HCT116 (cell line): Measurements from ENCODE around the gene GPS2. TPM values are rescaled to one million over a fixed set of nuclear protein-coding genes. Genes with fewer than 3 reads are reported as not detected.
A peak's percentile ranks its signal among the peaks of the same experiment; 100 is the strongest.

Experiments
- ATAC-seq: fragments of 200-7000 bp; cut with Tn5 transposase; 2 replicates; pipeline ENCODE4 v1.9.1; 2020; ENCODE audit warnings: mild to moderate bottlenecking, moderate library complexity
- BruUV-seq: library from RNA; stranded (reverse); fragments of 400-500 nt; replicated peaks from 2 replicates; lab custom pipeline; 2021; lab: Mats Ljungman, UMichigan
- CTCF ChIA-PET: fragments of 300-600 bp; sonication (Branson Sonifier 250); formaldehyde crosslinking; loops from one replicate; lab custom pipeline; 2021; ENCODE audit warnings: antibody characterized with exemption; lab: Charles Lee
- POLR2A ChIA-PET: fragments of 300-600, 350-600 bp; sonication (Branson Sonifier 250); formaldehyde crosslinking; loops from one replicate; lab custom pipeline; 2021; ENCODE audit warnings: antibody characterized with exemption; lab: Charles Lee
- RAD21 ChIA-PET, 2 experiments: fragments of 300-600 bp; sonication (Branson Sonifier 250); formaldehyde crosslinking; loops; one replicate each; lab custom pipeline; 2023; ENCODE audit warnings: low total read pairs in 2 of 2; ENCODE audit not compliant: uncharacterized antibody in 2 of 2, unreplicated experiment in 2 of 2, low non-redundant PET in 1 of 2; lab: Charles Lee
- DNase-seq: peaks from one replicate; pipeline ENCODE4 v3.0.0-alpha.2; 2010; ENCODE audit warnings: low read depth, low spot score
- H2AFZ ChIP-seq: fragments of 200-600 bp; shearing (Covaris generic), sonication (generic); 2 replicates; pipeline ENCODE4 v1.6.1; 2017; ENCODE audit warnings: low read depth, mixed run types, mixed read lengths, antibody characterized with exemption, low read length; ENCODE audit not compliant: poor library complexity, severe bottlenecking
- H3K27ac ChIP-seq: 2 replicates; pipeline ENCODE4 v1.5.1; 2012; ENCODE audit warnings: low read depth, low read length
- H3K27me3 ChIP-seq: fragments of 200-600 bp; sonication (generic); 2 replicates; pipeline ENCODE4 v1.6.1; 2016; ENCODE audit warnings: mixed run types, low read length, mixed read lengths; ENCODE audit not compliant: insufficient read depth
- H3K36me3 ChIP-seq, 2 experiments: fragments of 200-500 bp in 1 of 2; fragments of 200-600 bp in 1 of 2; sonication (Bioruptor generic) in 1 of 2; sonication (generic) in 1 of 2; 2 replicates each; pipeline versions ENCODE4 v1.5.1 to v1.6.1; 2014 to 2016; ENCODE audit warnings: low read length in 2 of 2, inconsistent platforms in 1 of 2, mixed read lengths in 1 of 2, mixed run types in 1 of 2; ENCODE audit not compliant: insufficient read depth in 2 of 2, control insufficient read depth in 1 of 2
- H3K4me1 ChIP-seq, 2 experiments: fragments of 200-600 bp in 1 of 2; sonication (generic) in 1 of 2; 2 replicates each; pipeline versions ENCODE4 v1.5.1 to v1.6.1; 2012 to 2017; ENCODE audit warnings: low read length in 2 of 2, inconsistent platforms in 1 of 2, mild to moderate bottlenecking in 1 of 2, mixed read lengths in 1 of 2, mixed run types in 1 of 2, moderate library complexity in 1 of 2; ENCODE audit not compliant: insufficient read depth in 2 of 2, control insufficient read depth in 1 of 2
- H3K4me2 ChIP-seq: fragments of 200-600 bp; sonication (generic); 2 replicates; pipeline ENCODE4 v1.6.1; 2017; ENCODE audit warnings: mixed run types, low read length, mixed read lengths
- H3K4me3 ChIP-seq, 2 experiments: fragments of 200-600 bp in 1 of 2; sonication (generic) in 1 of 2; replicated peaks in 1 of 2; 2 replicates each; pipeline ENCODE4 v1.5.1; 2011 to 2016; ENCODE audit warnings: low read length in 2 of 2, control low read depth in 1 of 2, low read depth in 1 of 2, mild to moderate bottlenecking in 1 of 2, mixed read lengths in 1 of 2, mixed run types in 1 of 2
- H3K79me2 ChIP-seq: fragments of 200-600 bp; sonication (generic); 2 replicates; pipeline ENCODE4 v1.6.1; 2017; ENCODE audit warnings: mild to moderate bottlenecking, mixed run types, low read length, moderate library complexity, mixed read lengths; ENCODE audit not compliant: insufficient read depth
- H3K9ac ChIP-seq: fragments of 200-600 bp; sonication (generic); 2 replicates; pipeline ENCODE4 v1.6.1; 2016; ENCODE audit warnings: low read length, mixed read lengths
- H3K9me2 ChIP-seq: fragments of 200-600 bp; sonication (generic), shearing (Covaris generic); 2 replicates; pipeline ENCODE4 v1.6.1; 2017; ENCODE audit warnings: mixed run types, mild to moderate bottlenecking, moderate library complexity; ENCODE audit not compliant: insufficient read depth
- H3K9me3 ChIP-seq, 2 experiments: fragments of 200-500 bp in 1 of 2; fragments of 200-600 bp in 1 of 2; sonication (Bioruptor generic) in 1 of 2; sonication (generic) in 1 of 2; 2 replicates each; pipeline ENCODE4 v1.6.1; 2014 to 2017; ENCODE audit warnings: low read length in 2 of 2, mixed read lengths in 2 of 2, inconsistent platforms in 1 of 2, low read depth in 1 of 2, mild to moderate bottlenecking in 1 of 2, mixed run types in 1 of 2, moderate library complexity in 1 of 2; ENCODE audit not compliant: control insufficient read depth in 1 of 2, insufficient read depth in 1 of 2
- H4K20me1 ChIP-seq: fragments of 200-600 bp; sonication (generic), shearing (Covaris generic); 2 replicates; pipeline ENCODE4 v1.6.1; 2017; ENCODE audit warnings: mixed run types, mild to moderate bottlenecking, moderate library complexity; ENCODE audit not compliant: insufficient read depth
- CBX3 ChIP-seq: IDR thresholded peaks from 2 replicates; pipeline ENCODE4 v1.6.1; 2012; ENCODE audit warnings: low read depth
- CEBPB ChIP-seq: IDR thresholded peaks from 2 replicates; pipeline ENCODE4 v1.6.1; 2012; ENCODE audit warnings: low read depth
- ELF1 ChIP-seq: IDR thresholded peaks from 2 replicates; pipeline ENCODE4 v1.6.1; 2012; ENCODE audit warnings: low read depth, borderline replicate concordance
- EZH2 ChIP-seq: fragments of 200-600 bp; sonication (generic); IDR thresholded peaks from 2 replicates; pipeline ENCODE4 v1.6.1; 2017; ENCODE audit warnings: antibody characterized with exemption, mixed run types
- FOSL1 ChIP-seq: IDR thresholded peaks from 2 replicates; pipeline ENCODE4 v1.6.1; 2012; ENCODE audit warnings: low read depth
- POLR2A ChIP-seq: IDR thresholded peaks from 2 replicates; pipeline ENCODE4 v1.7.0; 2011; ENCODE audit warnings: borderline replicate concordance; ENCODE audit not compliant: insufficient read depth, insufficient read length; ENCODE audit errors: extremely low read depth
- POLR2AphosphoS5 ChIP-seq: IDR thresholded peaks from 2 replicates; pipeline ENCODE4 v1.6.1; 2011; ENCODE audit warnings: mild to moderate bottlenecking, low read depth, low read length, moderate library complexity
- RAD21 ChIP-seq: IDR thresholded peaks from 2 replicates; pipeline ENCODE4 v1.6.1; 2012; ENCODE audit warnings: low read depth, mild to moderate bottlenecking
- SP1 ChIP-seq: IDR thresholded peaks from 2 replicates; pipeline ENCODE4 v1.6.1; 2012; ENCODE audit warnings: low read depth
- SRF ChIP-seq: IDR thresholded peaks from 2 replicates; pipeline ENCODE4 v1.6.1; 2012; ENCODE audit warnings: low read depth
- TCF7L2 ChIP-seq: IDR thresholded peaks from 2 replicates; pipeline ENCODE4 v1.7.0; 2011; ENCODE audit warnings: borderline replicate concordance, inconsistent platforms; ENCODE audit not compliant: insufficient read depth, insufficient read length; ENCODE audit errors: extremely low read depth
- ZFX ChIP-seq: fragments of 450-650 bp; IDR thresholded peaks from 2 replicates; pipeline ENCODE4 v1.6.1; 2017
- ZNF274 ChIP-seq: fragments of 200-500 bp; sonication (Bioruptor generic); IDR thresholded peaks from 2 replicates; pipeline ENCODE4 v1.6.1; 2014; ENCODE audit warnings: mild to moderate bottlenecking, low read depth, low read length, inconsistent platforms
- intact Hi-C: fragments of 100-400 bp; cut with micrococcal nuclease; formaldehyde crosslinking; loops from 2 replicates; pipeline ENCODE4 v1.10.0; 2022
- total RNA-seq: library from RNA; stranded (reverse); gene quantifications from one replicate; pipeline ENCODE4 v1.2.1, GENCODE V29; 2021; ENCODE audit not compliant: unreplicated experiment
- TF ChIP-seq, protein P1 (sequence below), 3 experiments: fragments of 200-600 bp in 1 of 3; sonication (generic) in 1 of 3; IDR thresholded peaks in 2 of 3; conservative IDR thresholded peaks in 1 of 3; 2 replicates each; pipeline ENCODE4 v1.5.1; 2012 to 2017; ENCODE audit warnings: low read depth in 2 of 3, low read length in 2 of 3, antibody characterized with exemption in 1 of 3, borderline replicate concordance in 1 of 3, control low read depth in 1 of 3, mild to moderate bottlenecking in 1 of 3, mixed read lengths in 1 of 3, mixed run types in 1 of 3, moderate library complexity in 1 of 3; ENCODE audit not compliant: insufficient read depth in 1 of 3
- TF ChIP-seq, protein P2 (sequence below): IDR thresholded peaks from 2 replicates; pipeline ENCODE4 v1.6.1; 2011; ENCODE audit warnings: mild to moderate bottlenecking, low read length, moderate library complexity; ENCODE audit not compliant: insufficient replicate concordance; ENCODE audit errors: extremely low read depth
- TF ChIP-seq, protein P3 (sequence below): IDR thresholded peaks from 2 replicates; pipeline ENCODE4 v1.6.1; 2012

GPS2 gene
- total RNA-seq, 1 experiment from 2014 or later: 61.3 TPM

DNA sequence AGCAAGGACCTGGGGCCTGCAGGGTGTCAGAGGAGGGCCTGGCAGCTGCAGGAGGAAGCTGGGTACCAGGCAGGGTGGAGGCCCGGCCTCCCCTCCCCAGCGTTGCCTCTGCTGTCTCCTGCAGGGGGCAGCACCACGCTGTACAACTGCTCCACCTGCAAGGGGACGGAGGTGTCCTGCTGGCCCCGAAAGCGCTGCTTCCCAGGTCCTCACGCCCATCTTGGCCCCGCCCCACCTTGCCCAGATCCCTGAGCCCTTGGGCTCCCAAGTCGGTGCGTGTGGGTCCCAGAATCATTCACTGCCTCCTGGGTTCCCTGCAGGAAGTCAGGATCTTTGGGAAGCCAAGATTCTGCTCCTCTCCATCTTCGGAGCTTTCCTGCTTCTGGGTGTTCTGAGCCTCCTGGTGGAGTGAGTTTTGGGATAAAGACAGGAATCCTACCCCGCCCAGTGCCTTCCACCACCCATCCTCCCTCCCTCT is 41.0 kb upstream of the GPS2 start:
- RAD21 ChIA-PET: interaction anchor here in 1 of 2 experiments (0.7 to 2.0 kb wide), 4 partner anchors 47 to 204 kb away, joined by 3 to 6 read pairs (median 4); partner anchors contain the start of genes TMEM102 and TMEM256
- H2AFZ ChIP-seq: no peak overlapping the region

More for the DNA sequence above, 41.0 kb upstream of the GPS2 start:
- no peaks in the 10 kb centered on the region for H3K9me3 ChIP-seq
- peaks cover 23 to 50% of the 10 kb centered on the region in 2 experiments for H3K4me1 ChIP-seq
- H3K79me2 ChIP-seq: peaks cover 10% of the 10 kb centered on the region; the same call in 1 of the 2 replicates
- no peaks in the 10 kb centered on the region for H3K27me3 ChIP-seq
- H3K36me3 ChIP-seq: no peaks in the 10 kb centered on the region
- peak; percentile 67 for ATAC-seq
- POLR2A ChIA-PET: interaction anchor here (0.7 to 0.9 kb wide), 3 partner anchors 79 to 228 kb away, joined by 3 to 4 read pairs (median 3); partner anchors contain the start of genes MPDU1, POLR2A and TMEM102
- no peak overlapping the region for H3K9ac ChIP-seq
- H4K20me1 ChIP-seq: no peaks in the 10 kb centered on the region
- CTCF ChIA-PET: interaction anchor here (0.6 to 2.9 kb wide), 13 partner anchors 11 to 633 kb away, joined by 3 to 21 read pairs (median 4); partner anchors contain the start of genes NEURL4, SENP3, TMEM102 and TMEM256
- no peaks in the 10 kb centered on the region for H3K9me2 ChIP-seq
- TF ChIP-seq, protein P1, sequence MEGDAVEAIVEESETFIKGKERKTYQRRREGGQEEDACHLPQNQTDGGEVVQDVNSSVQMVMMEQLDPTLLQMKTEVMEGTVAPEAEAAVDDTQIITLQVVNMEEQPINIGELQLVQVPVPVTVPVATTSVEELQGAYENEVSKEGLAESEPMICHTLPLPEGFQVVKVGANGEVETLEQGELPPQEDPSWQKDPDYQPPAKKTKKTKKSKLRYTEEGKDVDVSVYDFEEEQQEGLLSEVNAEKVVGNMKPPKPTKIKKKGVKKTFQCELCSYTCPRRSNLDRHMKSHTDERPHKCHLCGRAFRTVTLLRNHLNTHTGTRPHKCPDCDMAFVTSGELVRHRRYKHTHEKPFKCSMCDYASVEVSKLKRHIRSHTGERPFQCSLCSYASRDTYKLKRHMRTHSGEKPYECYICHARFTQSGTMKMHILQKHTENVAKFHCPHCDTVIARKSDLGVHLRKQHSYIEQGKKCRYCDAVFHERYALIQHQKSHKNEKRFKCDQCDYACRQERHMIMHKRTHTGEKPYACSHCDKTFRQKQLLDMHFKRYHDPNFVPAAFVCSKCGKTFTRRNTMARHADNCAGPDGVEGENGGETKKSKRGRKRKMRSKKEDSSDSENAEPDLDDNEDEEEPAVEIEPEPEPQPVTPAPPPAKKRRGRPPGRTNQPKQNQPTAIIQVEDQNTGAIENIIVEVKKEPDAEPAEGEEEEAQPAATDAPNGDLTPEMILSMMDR (IDR thresholded peaks at IDR 0.05 in 2 of 3, conservative IDR thresholded peaks at IDR 0.05 in 1 of 3; ENCODE audit: borderline replicate concordance in 1 of 3, insufficient read depth in 1 of 3, low read depth in 2 of 3, low read length in 2 of 3): peak; percentile 86 to 92 (median 91)
- TF ChIP-seq, protein P2, sequence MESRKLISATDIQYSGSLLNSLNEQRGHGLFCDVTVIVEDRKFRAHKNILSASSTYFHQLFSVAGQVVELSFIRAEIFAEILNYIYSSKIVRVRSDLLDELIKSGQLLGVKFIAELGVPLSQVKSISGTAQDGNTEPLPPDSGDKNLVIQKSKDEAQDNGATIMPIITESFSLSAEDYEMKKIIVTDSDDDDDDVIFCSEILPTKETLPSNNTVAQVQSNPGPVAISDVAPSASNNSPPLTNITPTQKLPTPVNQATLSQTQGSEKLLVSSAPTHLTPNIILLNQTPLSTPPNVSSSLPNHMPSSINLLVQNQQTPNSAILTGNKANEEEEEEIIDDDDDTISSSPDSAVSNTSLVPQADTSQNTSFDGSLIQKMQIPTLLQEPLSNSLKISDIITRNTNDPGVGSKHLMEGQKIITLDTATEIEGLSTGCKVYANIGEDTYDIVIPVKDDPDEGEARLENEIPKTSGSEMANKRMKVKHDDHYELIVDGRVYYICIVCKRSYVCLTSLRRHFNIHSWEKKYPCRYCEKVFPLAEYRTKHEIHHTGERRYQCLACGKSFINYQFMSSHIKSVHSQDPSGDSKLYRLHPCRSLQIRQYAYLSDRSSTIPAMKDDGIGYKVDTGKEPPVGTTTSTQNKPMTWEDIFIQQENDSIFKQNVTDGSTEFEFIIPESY: no peak
- no peak for TF ChIP-seq ZNF274
- TF ChIP-seq TCF7L2: no peak
- peak; percentile 64 for TF ChIP-seq POLR2AphosphoS5
- no peak for TF ChIP-seq POLR2A
- no peak for TF ChIP-seq CEBPB
- TF ChIP-seq ELF1: no peak
- no peak for TF ChIP-seq CBX3
- no peak for TF ChIP-seq ZFX
- TF ChIP-seq RAD21: peak; percentile 97
- no peak for TF ChIP-seq EZH2
- TF ChIP-seq, protein P3, sequence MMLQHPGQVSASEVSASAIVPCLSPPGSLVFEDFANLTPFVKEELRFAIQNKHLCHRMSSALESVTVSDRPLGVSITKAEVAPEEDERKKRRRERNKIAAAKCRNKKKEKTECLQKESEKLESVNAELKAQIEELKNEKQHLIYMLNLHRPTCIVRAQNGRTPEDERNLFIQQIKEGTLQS: no peak
- no peak for TF ChIP-seq SRF
- no peak for TF ChIP-seq FOSL1
- no peak for TF ChIP-seq SP1
- TF ChIP-seq, all 23 proteins: peak for 3
- intact Hi-C loops: loop anchor here (1.0 to 5.0 kb wide), 4 partner anchors 36 to 205 kb away; partner anchors contain the start of genes PLSCR3, SENP3 and ZBTB4
- Histone ChIP-seq H3K4me3 (no peak overlapping the region), H3K27ac (no peak overlapping the region), H3K4me2 (peak overlapping the region; percentile 60)
- DNase-seq: peak; percentile 83
- BruUV-seq: no TSS peak
